ENCODE measurements around the gene DLG1.
A peak's percentile ranks its signal among the peaks of the same experiment; 100 is the strongest.
"Not testable (repeated sequence)": the region's sequence is repeated elsewhere in the genome, so short reads cannot be mapped to it uniquely, and the experiment has no call there.

The DLG1 gene

GRCh38 chr3:197239857-197240256, 58.6 kb downstream of the DLG1 start:
- no peak for DNase-seq

- no peak for DNase-seq
These were observed 59.6 kb downstream of the DLG1 start for GRCh38 chr3:197238842-197239241.

GRCh38 chr3:197237897-197238296, 60.5 kb downstream of the DLG1 start:
- DNase-seq: no peak

GRCh38 chr3:197236362-197236761, 62.0 kb downstream of the DLG1 start:
- no peak for DNase-seq

GRCh38 chr3:197234947-197235914, 63.2 kb downstream of the DLG1 start:
- no peak for DNase-seq

GRCh38 chr3:197231321-197231720, 67.1 kb downstream of the DLG1 start:
- DNase-seq: no peak

GRCh38 chr3:197229836-197230235, 68.6 kb downstream of the DLG1 start:
- no peak for DNase-seq

GRCh38 chr3:197229178-197229577, 69.2 kb downstream of the DLG1 start:
- no peak for DNase-seq

- no peak for DNase-seq
These were observed 70.4 kb downstream of the DLG1 start for GRCh38 chr3:197227780-197228574.

- DNase-seq: peak; percentile 23
These were observed 72.2 kb downstream of the DLG1 start for GRCh38 chr3:197226179-197226578.

GRCh38 chr3:197225579-197225978, 72.8 kb downstream of the DLG1 start:
- no peak for DNase-seq

- DNase-seq: peak; percentile 47
These were observed 74.4 kb downstream of the DLG1 start for GRCh38 chr3:197224034-197224444.

- no peak for DNase-seq
These were observed 75.5 kb downstream of the DLG1 start for GRCh38 chr3:197222937-197223370.

- DNase-seq: no peak
These were observed 78.8 kb downstream of the DLG1 start for GRCh38 chr3:197219619-197220018.

- DNase-seq: no peak
These were observed 80.2 kb downstream of the DLG1 start for GRCh38 chr3:197218210-197218609.

GRCh38 chr3:197216914-197217313, 81.5 kb downstream of the DLG1 start:
- DNase-seq: no peak

- DNase-seq: no peak
These were observed 82.1 kb downstream of the DLG1 start for GRCh38 chr3:197216169-197216860.

GRCh38 chr3:197212290-197212689, 86.1 kb downstream of the DLG1 start:
- no peak for DNase-seq

- not testable (repeated sequence) for DNase-seq
These were observed 86.7 kb downstream of the DLG1 start for GRCh38 chr3:197211698-197212097.

GRCh38 chr3:197209366-197210260, 88.8 kb downstream of the DLG1 start:
- DNase-seq: no peak

- DNase-seq: peak; percentile 66
These were observed 91.5 kb downstream of the DLG1 start for GRCh38 chr3:197206913-197207312.

- DNase-seq: no peak
These were observed 92.7 kb downstream of the DLG1 start for GRCh38 chr3:197205675-197206074.

Data from NCI-H526 treated with DMSO at 0.1 percent for 48 hours (cell line).